HepG2 (cell line): ENCODE data around the gene CBL. TPM values are rescaled to one million over a fixed set of nuclear protein-coding genes. Genes with fewer than 3 reads are reported as not detected.

Experiments used
- ATAC-seq: fragments of 200-7000 bp; cut with Tn5 transposase; 3 replicates; pipeline ENCODE4 v1.9.1; 2020; ENCODE audit warnings: mild to moderate bottlenecking, moderate library complexity
- BruUV-seq: library from RNA; stranded (reverse); fragments of 400-500 nt; replicated peaks from 2 replicates; lab custom pipeline; 2021; lab: Mats Ljungman, UMichigan
- CTCF ChIA-PET: fragments of 300-600 bp; formaldehyde crosslinking; extraction: SDS; loops from one replicate; lab custom pipeline; 2021; ENCODE audit warnings: low total read pairs, inconsistent platforms, low intra/inter-chr PET ratio; lab: Yijun Ruan, JAX
- POLR2A ChIA-PET: fragments of 350-600 bp; sonication (Branson Sonifier 250); formaldehyde crosslinking; loops from one replicate; lab custom pipeline; 2020; ENCODE audit warnings: antibody characterized with exemption, inconsistent platforms; lab: Yijun Ruan, JAX
- DNase-seq: peaks from one replicate; pipeline ENCODE4 v3.0.0-alpha.2; 2015; ENCODE audit warnings: low spot score
- FAIRE-seq: peaks from 3 replicates; lab custom pipeline; 2011; peaks lifted over from hg19 to GRCh38; lab: Jason Lieb, UNC
- H2AFZ ChIP-seq: one replicate; pipeline ENCODE4 v1.6.1; 2011; ENCODE audit warnings: low read length, inconsistent platforms
- H3K27ac ChIP-seq: fragments of 300-600 bp; 3 replicates; pipeline ENCODE4 v1.8.0; 2011; ENCODE audit warnings: mixed run types, mild to moderate bottlenecking, mixed read lengths, low read length, inconsistent platforms; ENCODE audit not compliant: insufficient read depth; ENCODE audit errors: extremely low read length
- H3K27me3 ChIP-seq, 2 experiments: fragments of 200-600 bp in 1 of 2; 2 replicates in 1 of 2; 3 replicates in 1 of 2; pipeline versions ENCODE4 v1.6.0 to v1.8.0; 2011; ENCODE audit warnings: low read length in 2 of 2, mild to moderate bottlenecking in 2 of 2, moderate library complexity in 2 of 2, inconsistent platforms in 1 of 2; ENCODE audit not compliant: insufficient read depth in 2 of 2, control insufficient read depth in 1 of 2
- H3K36me3 ChIP-seq, 2 experiments: fragments of 200-600 bp in 1 of 2; replicated peaks in 1 of 2; 2 replicates in 1 of 2; 3 replicates in 1 of 2; pipeline versions ENCODE4 v1.5.1 to v1.8.0; 2011; ENCODE audit warnings: low read length in 2 of 2, inconsistent platforms in 1 of 2; ENCODE audit not compliant: insufficient read depth in 2 of 2, control insufficient read depth in 1 of 2
- H3K4me1 ChIP-seq: 2 replicates; pipeline ENCODE4 v1.5.1; 2012; ENCODE audit warnings: low read length, inconsistent platforms; ENCODE audit not compliant: insufficient read depth
- H3K4me2 ChIP-seq: 2 replicates; pipeline ENCODE4 v1.6.0; 2011; ENCODE audit warnings: low read depth, low read length, inconsistent platforms
- H3K4me3 ChIP-seq, 3 experiments: fragments of 200-600 bp in 1 of 3; sonication (generic), shearing (Covaris generic) in 1 of 3; replicated peaks in 1 of 3; 2 replicates each; pipeline ENCODE4 v1.5.1; 2011 to 2016; ENCODE audit warnings: low read length in 3 of 3, inconsistent platforms in 2 of 3, low read depth in 2 of 3, mild to moderate bottlenecking in 2 of 3, control low read depth in 1 of 3, mixed read lengths in 1 of 3; ENCODE audit not compliant: insufficient read depth in 1 of 3
- H3K79me2 ChIP-seq: one replicate; pipeline ENCODE4 v1.6.1; 2011; ENCODE audit warnings: low read length, inconsistent platforms; ENCODE audit not compliant: insufficient read depth
- H3K9ac ChIP-seq: 2 replicates; pipeline ENCODE4 v1.6.0; 2011; ENCODE audit warnings: mild to moderate bottlenecking, low read depth, low read length, inconsistent platforms; ENCODE audit not compliant: insufficient read depth
- H3K9me3 ChIP-seq: 2 replicates; pipeline ENCODE4 v1.5.1; 2012; ENCODE audit warnings: mild to moderate bottlenecking, low read length
- H4K20me1 ChIP-seq: 2 replicates; pipeline ENCODE4 v1.6.0; 2011; ENCODE audit warnings: inconsistent platforms, mild to moderate bottlenecking, low read length, moderate library complexity; ENCODE audit not compliant: insufficient read depth
- HNF4G ChIP-seq, 2 experiments: sonication (generic) in 1 of 2; formaldehyde crosslinking in 1 of 2; IDR thresholded peaks; 2 replicates each; pipeline versions ENCODE4 v1.4.0 to v1.6.1; 2011 to 2020; ENCODE audit warnings: borderline replicate concordance in 2 of 2, low read depth in 2 of 2, mild to moderate bottlenecking in 2 of 2, low read length in 1 of 2, missing genetic modification reagents in 1 of 2, moderate library complexity in 1 of 2
- ZBTB4 ChIP-seq: sonication (generic); formaldehyde crosslinking; IDR thresholded peaks from 2 replicates; pipeline ENCODE4 v1.4.0; 2020; ENCODE audit warnings: missing genetic modification reagents, mild to moderate bottlenecking, borderline replicate concordance
- ZFX ChIP-seq: sonication (generic); formaldehyde crosslinking; IDR thresholded peaks from 2 replicates; pipeline ENCODE4 v1.4.0; 2020; ENCODE audit warnings: mild to moderate bottlenecking, low read depth, missing genetic modification reagents, moderate library complexity
- ZNF280B ChIP-seq: sonication (generic); formaldehyde crosslinking; IDR thresholded peaks from 2 replicates; pipeline ENCODE4 v1.5.0; 2020; ENCODE audit warnings: missing genetic modification reagents, mild to moderate bottlenecking, borderline replicate concordance
- ZNF318 ChIP-seq: sonication (generic); formaldehyde crosslinking; IDR thresholded peaks from 2 replicates; pipeline ENCODE4 v1.4.0; 2020; ENCODE audit warnings: mild to moderate bottlenecking, missing genetic modification reagents
- WGBS: methylation state at CpG from one replicate; pipeline ENCODE4 v1.1.6; 2017; ENCODE audit warnings: low lambda C conversion rate; 5-methylcytosine and 5-hydroxymethylcytosine counted together
- in situ Hi-C: cut with HindIII; loops from 2 replicates; pipeline ENCODE4 v1.10.0; 2017; ENCODE audit warnings: low pct_unique_long_range_greater_than_20kb; ENCODE audit not compliant: extremely low pct_ligation_motif_present
- intact Hi-C: fragments of 100-400 bp; cut with micrococcal nuclease; formaldehyde crosslinking; loops from one replicate; pipeline ENCODE4 v1.10.0; 2022; ENCODE audit not compliant: unreplicated experiment
- polyA plus RNA-seq, 8 experiments: library from polyadenylated mRNA; depleted of rRNA in 3 of 8; stranded (reverse) in 7 of 8; unstranded in 1 of 8; fragments of >200 nt; fragmentation: Illumina TruSeq in 4 of 8; extraction: Trizol in 4 of 8; gene quantifications; 2 replicates each; pipeline versions ENCODE4 v1.2.1 to v1.2.3, GENCODE V29; 2011 to 2016; ENCODE audit warnings: low read depth in 4 of 8, missing spikeins in 1 of 8, mixed read lengths in 1 of 8; ENCODE audit not compliant: insufficient read depth in 1 of 8
- total RNA-seq, 5 experiments: library from RNA; depleted of rRNA; stranded (reverse); fragments of >200 nt; fragmentation: Illumina TruSeq; extraction: Trizol; gene quantifications; 2 replicates each; pipeline ENCODE4 v1.2.3, GENCODE V29; 2016; ENCODE audit warnings: low read depth in 1 of 5

CBL gene
- total and polyA plus RNA-seq, 2 of the 13 experiments (the other 11 are each of a cell fraction or from before 2014, with no cell fraction given) = 6.6 to 7.4 TPM

- TF ChIP-seq ZBTB4 (CRISPR knock-in tag) (no peak), HNF4G (IDR thresholded peaks at IDR 0.05; ENCODE audit: borderline replicate concordance, low read depth, low read length) (no peak), HNF4G (CRISPR knock-in tag; IDR thresholded peaks at IDR 0.05; ENCODE audit: borderline replicate concordance, low read depth) (no peak), ZNF280B (CRISPR knock-in tag) (no peak)
Observed at GRCh38 chr11:119277660-119278059, 71.5 kb downstream of the CBL start (continued).

GRCh38 chr11:119282495-119282894 lies 76.4 kb downstream of the CBL start:
- Histone ChIP-seq H3K9me3 (no peaks in the 10 kb centered on the region), H3K4me1 (no peaks in the 10 kb centered on the region), H2AFZ (no peak overlapping the region), H3K4me3 (no peak overlapping the region), H3K27ac (no peak overlapping the region), H3K27me3 (no peaks in the 10 kb centered on the region), H4K20me1 (no peaks in the 10 kb centered on the region), H3K36me3 (peaks cover 8 to 26% of the 10 kb centered on the region in 2 experiments; a peak in 4 of 5 replicates), H3K4me2 (no peak overlapping the region), H3K9ac (no peak overlapping the region), H3K79me2 (no peaks in the 10 kb centered on the region)
- FAIRE-seq (no peak), ATAC-seq (no peak), DNase-seq (no peak)
- BruUV-seq = no TSS peak
- ChIA-PET CTCF (no interaction called here), POLR2A (no interaction called here)
- 95% methylated on average over 7 of the region's 7 CpGs for WGBS
- in situ Hi-C loops = no loop called here
- intact Hi-C loops = no loop called here
- TF ChIP-seq ZNF318 (CRISPR knock-in tag) (no peak), ZFX (CRISPR knock-in tag) (no peak)
